Uterus (tissue), 2 donors: Measurements from ENCODE around the gene ZNF460.

ENCODE experiments used
- POLR2A ChIP-seq, 2 donors: fragments of 450-650 bp; IDR thresholded peaks; one replicate each; pipeline ENCODE4 v1.6.1; 2016; ENCODE audit warnings: antibody characterized with exemption in 2 of 2, mild to moderate bottlenecking in 1 of 2, moderate library complexity in 1 of 2
- TF ChIP-seq, protein P1 (sequence below), 4 experiments: fragments of 200-600 bp in 2 of 4; fragments of 450-650 bp in 2 of 4; sonication (generic) in 2 of 4; IDR thresholded peaks; one replicate each; pipeline ENCODE4 v1.5.1; 2016 to 2019; ENCODE audit warnings: antibody characterized with exemption in 4 of 4, mild to moderate bottlenecking in 2 of 4, moderate library complexity in 1 of 4

DNA sequence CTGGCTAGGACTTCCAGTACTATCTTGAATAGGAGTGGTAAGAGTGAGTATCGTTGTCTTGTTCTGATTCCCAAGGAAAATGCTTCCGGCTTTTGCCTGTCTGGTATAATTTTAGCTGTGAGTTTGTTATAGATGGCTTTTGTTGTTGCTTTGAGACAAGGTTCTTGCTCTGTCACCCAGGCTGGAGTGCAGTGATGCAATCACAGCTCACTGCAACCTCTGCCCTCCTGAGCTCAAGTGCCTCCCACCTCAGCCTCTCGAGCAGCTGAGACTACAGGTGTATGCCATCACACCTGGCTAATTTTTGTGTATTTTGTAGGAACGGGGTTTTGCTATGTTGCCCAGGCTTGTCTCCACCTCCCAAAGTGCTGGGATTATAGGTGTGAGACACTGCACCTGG, 33.9 kb downstream of the ZNF460 start:
- TF ChIP-seq, protein P1, sequence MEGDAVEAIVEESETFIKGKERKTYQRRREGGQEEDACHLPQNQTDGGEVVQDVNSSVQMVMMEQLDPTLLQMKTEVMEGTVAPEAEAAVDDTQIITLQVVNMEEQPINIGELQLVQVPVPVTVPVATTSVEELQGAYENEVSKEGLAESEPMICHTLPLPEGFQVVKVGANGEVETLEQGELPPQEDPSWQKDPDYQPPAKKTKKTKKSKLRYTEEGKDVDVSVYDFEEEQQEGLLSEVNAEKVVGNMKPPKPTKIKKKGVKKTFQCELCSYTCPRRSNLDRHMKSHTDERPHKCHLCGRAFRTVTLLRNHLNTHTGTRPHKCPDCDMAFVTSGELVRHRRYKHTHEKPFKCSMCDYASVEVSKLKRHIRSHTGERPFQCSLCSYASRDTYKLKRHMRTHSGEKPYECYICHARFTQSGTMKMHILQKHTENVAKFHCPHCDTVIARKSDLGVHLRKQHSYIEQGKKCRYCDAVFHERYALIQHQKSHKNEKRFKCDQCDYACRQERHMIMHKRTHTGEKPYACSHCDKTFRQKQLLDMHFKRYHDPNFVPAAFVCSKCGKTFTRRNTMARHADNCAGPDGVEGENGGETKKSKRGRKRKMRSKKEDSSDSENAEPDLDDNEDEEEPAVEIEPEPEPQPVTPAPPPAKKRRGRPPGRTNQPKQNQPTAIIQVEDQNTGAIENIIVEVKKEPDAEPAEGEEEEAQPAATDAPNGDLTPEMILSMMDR (IDR thresholded peaks at IDR 0.05), result no peak
- no peak for TF ChIP-seq POLR2A (IDR thresholded peaks at IDR 0.05)
